Naive thymus-derived CD4-positive, alpha-beta T cell (primary cell): ENCODE data around the gene EYA3. TPM values are rescaled to one million over a fixed set of nuclear protein-coding genes. Genes with fewer than 3 reads are reported as not detected.

ENCODE experiments used
- ATAC-seq: fragments of 150-1000 bp; cut with Tn5 transposase; 2 replicates; pipeline ENCODE4 v1.10.0; 2021; ENCODE audit warnings: mild to moderate bottlenecking, moderate library complexity
- CTCF ChIA-PET: fragments of 350-600 bp; sonication (Branson Sonifier 250); formaldehyde crosslinking; loops from one replicate; lab custom pipeline; 2021; ENCODE audit warnings: antibody characterized with exemption; lab: Charles Lee
- POLR2A ChIA-PET: fragments of 350-600 bp; sonication (Branson Sonifier 250); formaldehyde crosslinking; loops from one replicate; lab custom pipeline; 2021; ENCODE audit warnings: antibody characterized with exemption, inconsistent platforms; lab: Charles Lee
- DNase-seq, 9 donors: peaks; one replicate each; pipeline versions ENCODE4 v3.0.0 to v3.0.0-alpha.2; 2020 to 2022; ENCODE audit warnings: mixed read lengths in 1 of 9
- H3K27ac ChIP-seq: one replicate; pipeline ENCODE4 v1.7.0; 2013; ENCODE audit warnings: mild to moderate bottlenecking, low read depth, low read length, moderate library complexity
- H3K27me3 ChIP-seq, 2 donors: one replicate each; pipeline ENCODE4 v1.7.0; 2013; ENCODE audit warnings: low read length in 2 of 2, mild to moderate bottlenecking in 2 of 2, moderate library complexity in 2 of 2; ENCODE audit not compliant: control insufficient read depth in 2 of 2, insufficient read depth in 2 of 2
- H3K36me3 ChIP-seq, 3 experiments: 1 replicate in 2 of 3; 2 replicates in 1 of 3; pipeline ENCODE4 v1.7.0; 2013; ENCODE audit warnings: low read length in 3 of 3, mild to moderate bottlenecking in 3 of 3, moderate library complexity in 1 of 3; ENCODE audit not compliant: insufficient read depth in 3 of 3, control insufficient read depth in 2 of 3
- H3K4me1 ChIP-seq, 2 donors: one replicate each; pipeline ENCODE4 v1.7.0; 2013; ENCODE audit warnings: low read length in 2 of 2, mild to moderate bottlenecking in 2 of 2, moderate library complexity in 1 of 2; ENCODE audit not compliant: control insufficient read depth in 2 of 2, insufficient read depth in 2 of 2
- H3K4me3 ChIP-seq: 2 replicates; pipeline ENCODE4 v1.7.0; 2013; ENCODE audit warnings: mild to moderate bottlenecking, low read length
- H3K9me3 ChIP-seq, 3 experiments: 1 replicate in 2 of 3; 2 replicates in 1 of 3; pipeline ENCODE4 v1.7.0; 2013; ENCODE audit warnings: low read length in 3 of 3; ENCODE audit not compliant: control insufficient read depth in 2 of 3
- H3K27ac Mint-ChIP-seq, 9 donors: one replicate each; pipeline ENCODE4 v1.8.0; 2020 to 2022; ENCODE audit warnings: mixed read lengths in 9 of 9, mild to moderate bottlenecking in 8 of 9, moderate library complexity in 5 of 9, inconsistent platforms in 2 of 9
- H3K27me3 Mint-ChIP-seq, 5 donors: one replicate each; pipeline ENCODE4 v1.8.0; 2021 to 2022; ENCODE audit warnings: mixed read lengths in 5 of 5, mild to moderate bottlenecking in 1 of 5
- H3K36me3 Mint-ChIP-seq, 5 donors: one replicate each; pipeline ENCODE4 v1.8.0; 2020 to 2022; ENCODE audit warnings: mixed read lengths in 5 of 5, mild to moderate bottlenecking in 3 of 5, inconsistent platforms in 1 of 5
- H3K4me1 Mint-ChIP-seq, 7 donors: one replicate each; pipeline ENCODE4 v1.8.0; 2020 to 2022; ENCODE audit warnings: mixed read lengths in 7 of 7, mild to moderate bottlenecking in 3 of 7, inconsistent platforms in 1 of 7
- H3K4me3 Mint-ChIP-seq, 10 donors: one replicate each; pipeline ENCODE4 v1.8.0; 2020 to 2022; ENCODE audit warnings: mild to moderate bottlenecking in 10 of 10, mixed read lengths in 10 of 10, moderate library complexity in 6 of 10, inconsistent platforms in 2 of 10
- H3K9me3 Mint-ChIP-seq, 11 donors: one replicate each; pipeline ENCODE4 v1.8.0; 2020 to 2022; ENCODE audit warnings: mixed read lengths in 11 of 11, mild to moderate bottlenecking in 4 of 11, inconsistent platforms in 1 of 11, moderate library complexity in 1 of 11
- intact Hi-C, 2 donors: fragments of 100-400 bp; cut with micrococcal nuclease; formaldehyde crosslinking; loops; one replicate each; pipeline ENCODE4 v1.15.1; 2023
- polyA plus RNA-seq, 2 donors: library from polyadenylated mRNA; unstranded; fragments of 300-500 nt; fragmentation: Illumina TruSeq; gene quantifications; one replicate each; pipeline ENCODE4 v1.2.3, GENCODE V29; 2021
- total RNA-seq, 6 experiments: library from RNA in 5 of 6; stranded (reverse) in 5 of 6; gene quantifications; 1 replicate in 5 of 6; 2 replicates in 1 of 6; pipeline ENCODE4 v1.2.3 and lab custom pipeline; 2021 to 2026

EYA3 gene
- total and polyA plus RNA-seq, 7 experiments from 2014 or later = 4.9 to 31.7 (median 18.6) TPM

- intact Hi-C loops = no loop called here
- DNase-seq = no peak
- no peaks in the 10 kb centered on the region for H3K27me3 ChIP-seq
- CTCF ChIA-PET = no interaction called here
- H3K36me3 ChIP-seq = peaks cover 0 to 59% (median 0%) of the 10 kb centered on the region in 3 experiments
- Mint-ChIP-seq H3K27ac (peak overlapping the region in 2 of 9 donors; percentile 52 to 64), H3K36me3 (peaks cover 0 to 10% (median 5%) of the 10 kb centered on the region in 5 donors), H3K4me3 (no peak overlapping the region), H3K4me1 (peaks cover 22 to 41% (median 30%) of the 10 kb centered on the region in 7 donors), H3K9me3 (no peaks in the 10 kb centered on the region), H3K27me3 (no peaks in the 10 kb centered on the region)
- POLR2A ChIA-PET = interaction anchor here (1.2 kb wide), 1 partner anchor 9 kb away, joined by 3 read pairs; no protein-coding TSS in a partner anchor
- H3K27ac ChIP-seq = no peak overlapping the region
- H3K4me1 ChIP-seq = peaks cover under 1 to 5% of the 10 kb centered on the region in 2 donors
- no peak overlapping the region for H3K4me3 ChIP-seq
- ATAC-seq = no peak
- H3K9me3 ChIP-seq = no peaks in the 10 kb centered on the region
Measured at GRCh38 chr1:27966402-27967105, 121.9 kb downstream of the EYA3 start.

GRCh38 chr1:27963393-27963792 is 125.0 kb downstream of the EYA3 start:
- H3K9me3 ChIP-seq = no peaks in the 10 kb centered on the region
- no peak for ATAC-seq
- no peak for DNase-seq
- intact Hi-C loops = no loop called here
- H3K36me3 ChIP-seq = peaks cover 0 to 53% (median 0%) of the 10 kb centered on the region in 3 experiments
- H3K27me3 ChIP-seq = no peaks in the 10 kb centered on the region
- Mint-ChIP-seq H3K36me3 (peaks cover 0 to 10% (median 4%) of the 10 kb centered on the region in 5 donors), H3K27ac (peak overlapping the region in 6 of 9 donors; percentile 5 to 91 (median 61)), H3K27me3 (no peaks in the 10 kb centered on the region), H3K4me3 (no peak overlapping the region), H3K9me3 (no peaks in the 10 kb centered on the region), H3K4me1 (peaks cover 19 to 39% (median 31%) of the 10 kb centered on the region in 7 donors)
- H3K4me3 ChIP-seq = no peak overlapping the region
- ChIA-PET CTCF (no interaction called here), POLR2A (interaction anchor here (0.8 to 1.2 kb wide), 2 partner anchors 9 to 23 kb away, joined by 3 read pairs; no protein-coding TSS in a partner anchor)
- H3K4me1 ChIP-seq = peaks cover 19 to 24% of the 10 kb centered on the region in 2 donors
- no peak overlapping the region for H3K27ac ChIP-seq

GRCh38 chr1:27961646-27962221 is 126.7 kb downstream of the EYA3 start:
- DNase-seq = no peak
- Histone ChIP-seq H3K4me3 (no peak overlapping the region), H3K27me3 (no peaks in the 10 kb centered on the region), H3K4me1 (peaks cover 19 to 24% of the 10 kb centered on the region in 2 donors), H3K9me3 (no peaks in the 10 kb centered on the region), H3K27ac (peak overlapping the region; percentile 91), H3K36me3 (peaks cover 0 to 37% (median 0%) of the 10 kb centered on the region in 3 experiments)
- ATAC-seq = no peak
- intact Hi-C loops = loop anchor here (2.0 kb wide), 2 partner anchors 17 to 103 kb away; no protein-coding TSS in a partner anchor
- no peaks in the 10 kb centered on the region for H3K9me3 Mint-ChIP-seq
- no peaks in the 10 kb centered on the region for H3K27me3 Mint-ChIP-seq
- H3K36me3 Mint-ChIP-seq = peaks cover 0 to 3% (median 2%) of the 10 kb centered on the region in 5 donors
- peak overlapping the region; percentile 77 to 91 (median 86) for H3K4me3 Mint-ChIP-seq
- peak overlapping the region; percentile 44 to 91 (median 86) for H3K27ac Mint-ChIP-seq
- ChIA-PET CTCF (interaction anchor here (1.5 kb wide), 1 partner anchor 21 kb away, joined by 6 read pairs; no protein-coding TSS in a partner anchor), POLR2A (interaction anchor here (0.6 to 4.3 kb wide), 4 partner anchors 9 to 29 kb away, joined by 3 to 32 read pairs (median 5); no protein-coding TSS in a partner anchor)
- peaks cover 15 to 39% (median 28%) of the 10 kb centered on the region in 7 donors for H3K4me1 Mint-ChIP-seq

- H3K9me3 Mint-ChIP-seq = no peaks in the 10 kb centered on the region
- H3K27ac ChIP-seq = peak overlapping the region; percentile 91
Measured at GRCh38 chr1:27960762-27961645, 127.4 kb downstream of the EYA3 start.

GRCh38 chr1:27959792-27960603 is 128.4 kb downstream of the EYA3 start, which contains the start of gene XKR8:
Gene XKR8 (plus strand): TSS chr1:27959973. CDS start chr1:27960070, 97 bp downstream.
- Mint-ChIP-seq H3K36me3 (peaks cover 0 to 2% (median 0%) of the 10 kb centered on the region in 5 donors), H3K4me3 (peak within 1 kb of the TSS; percentile 85 to 91 (median 88)), H3K4me1 (peaks cover 12 to 39% (median 28%) of the 10 kb centered on the region in 7 donors), H3K27ac (peak within 1 kb of the TSS; percentile 79 to 94 (median 91)), H3K27me3 (peaks cover 0 to 4% (median 0%) of the 10 kb centered on the region in 5 donors), H3K9me3 (no peaks in the 10 kb centered on the region)
- intact Hi-C loops = loop anchor here (1.0 to 5.0 kb wide), 7 partner anchors 17 to 102 kb away; partner anchors contain the start of gene THEMIS2 (in 2 of the 2)
- Histone ChIP-seq H3K27ac (peak within 1 kb of the TSS; percentile 91), H3K9me3 (no peaks in the 10 kb centered on the region), H3K4me3 (peak within 1 kb of the TSS; percentile 79), H3K4me1 (peaks cover 19 to 24% of the 10 kb centered on the region in 2 donors), H3K36me3 (peaks cover 0 to 19% (median 0%) of the 10 kb centered on the region in 3 experiments), H3K27me3 (no peaks in the 10 kb centered on the region)
- ATAC-seq (peak; percentile 99), DNase-seq (peak; percentile 76 to 87 (median 85))
- POLR2A ChIA-PET = interaction anchor here (0.9 to 4.3 kb wide), 14 partner anchors 9 to 126 kb away, joined by 3 to 32 read pairs (median 4); no protein-coding TSS in a partner anchor
- CTCF ChIA-PET = interaction anchor here (0.5 to 3.2 kb wide), 4 partner anchors 16 to 26 kb away, joined by 3 to 19 read pairs (median 7); no protein-coding TSS in a partner anchor

More at GRCh38 chr1:27960762-27961645, 127.4 kb downstream of the EYA3 start:
- Mint-ChIP-seq H3K27me3 (no peaks in the 10 kb centered on the region), H3K36me3 (peaks cover 0 to 2% (median 0%) of the 10 kb centered on the region in 5 donors), H3K4me1 (peaks cover 12 to 39% (median 28%) of the 10 kb centered on the region in 7 donors), H3K27ac (peak overlapping the region; percentile 63 to 91 (median 86)), H3K4me3 (peak overlapping the region; percentile 77 to 91 (median 86))
- no peaks in the 10 kb centered on the region for H3K27me3 ChIP-seq
- ATAC-seq (no peak), DNase-seq (no peak)
- peaks cover 19 to 24% of the 10 kb centered on the region in 2 donors for H3K4me1 ChIP-seq
- CTCF ChIA-PET = interaction anchor here (0.6 to 1.5 kb wide), 2 partner anchors 20 to 1235 kb away, joined by 3 to 6 read pairs; no protein-coding TSS in a partner anchor
- peaks cover 0 to 30% (median 0%) of the 10 kb centered on the region in 3 experiments for H3K36me3 ChIP-seq
- H3K9me3 ChIP-seq = no peaks in the 10 kb centered on the region
- POLR2A ChIA-PET = interaction anchor here (0.6 to 4.3 kb wide), 10 partner anchors 8 to 96 kb away, joined by 3 to 32 read pairs (median 6); no protein-coding TSS in a partner anchor
- intact Hi-C loops = loop anchor here (2.0 kb wide), 2 partner anchors 18 to 102 kb away; no protein-coding TSS in a partner anchor
- H3K4me3 ChIP-seq = peak overlapping the region; percentile 79
